MCF 10A (cell line): ENCODE data around the gene CTBP2. TPM values are rescaled to one million over a fixed set of nuclear protein-coding genes. Genes with fewer than 3 reads are reported as not detected.

Experiments
- BruUV-seq: library from RNA; stranded (reverse); fragments of 400-500 nt; replicated peaks from 2 replicates; lab custom pipeline; 2021; lab: Mats Ljungman, UMichigan
- CTCF ChIA-PET: fragments of 300-600 bp; sonication (Branson Sonifier 250); formaldehyde crosslinking; extraction: SDS; loops from one replicate; lab custom pipeline; 2021; ENCODE audit warnings: antibody characterized with exemption, inconsistent platforms; lab: Yijun Ruan, JAX
- POLR2A ChIA-PET: fragments of 300-600, 350-650 bp; sonication (Branson Sonifier 250); formaldehyde crosslinking; extraction: SDS; loops from one replicate; lab custom pipeline; 2020; ENCODE audit warnings: antibody characterized with exemption, inconsistent platforms; lab: Yijun Ruan, JAX
- DNase-seq: peaks from one replicate; pipeline ENCODE4 v3.0.0-alpha.2; 2018; ENCODE audit not compliant: unreplicated experiment
- H3K27ac Mint-ChIP-seq: one replicate; pipeline ENCODE4 v1.8.0; 2022; ENCODE audit warnings: mild to moderate bottlenecking, low read depth, mixed read lengths; ENCODE audit not compliant: unreplicated experiment
- H3K27me3 Mint-ChIP-seq: one replicate; pipeline ENCODE4 v1.8.0; 2022; ENCODE audit warnings: mixed read lengths; ENCODE audit not compliant: insufficient read depth, unreplicated experiment
- H3K36me3 Mint-ChIP-seq: one replicate; pipeline ENCODE4 v1.8.0; 2022; ENCODE audit warnings: mild to moderate bottlenecking, moderate library complexity, mixed read lengths; ENCODE audit not compliant: insufficient read depth, unreplicated experiment
- H3K4me1 Mint-ChIP-seq: one replicate; pipeline ENCODE4 v1.8.0; 2022; ENCODE audit warnings: mixed read lengths; ENCODE audit not compliant: insufficient read depth, unreplicated experiment
- H3K4me3 Mint-ChIP-seq: one replicate; pipeline ENCODE4 v1.8.0; 2022; ENCODE audit warnings: mild to moderate bottlenecking, moderate library complexity, mixed read lengths; ENCODE audit not compliant: unreplicated experiment
- H3K9me3 Mint-ChIP-seq: one replicate; pipeline ENCODE4 v1.8.0; 2022; ENCODE audit warnings: mixed read lengths; ENCODE audit not compliant: unreplicated experiment
- intact Hi-C: fragments of 100-400 bp; cut with micrococcal nuclease; formaldehyde crosslinking; loops from 2 replicates; pipeline ENCODE4 v1.14.1; 2022
- total RNA-seq: library from RNA; stranded (reverse); gene quantifications from 2 replicates; pipeline ENCODE4 v1.2.3, GENCODE V29; 2022
- TF ChIP-seq, protein P1 (sequence below): fragments of 200-600 bp; IDR thresholded peaks from one replicate; pipeline ENCODE4 v1.8.0; 2022; ENCODE audit warnings: antibody characterized with exemption, mild to moderate bottlenecking; ENCODE audit not compliant: unreplicated experiment

Gene CTBP2
- total RNA-seq, 1 experiment from 2014 or later, result 152 TPM

DNA sequence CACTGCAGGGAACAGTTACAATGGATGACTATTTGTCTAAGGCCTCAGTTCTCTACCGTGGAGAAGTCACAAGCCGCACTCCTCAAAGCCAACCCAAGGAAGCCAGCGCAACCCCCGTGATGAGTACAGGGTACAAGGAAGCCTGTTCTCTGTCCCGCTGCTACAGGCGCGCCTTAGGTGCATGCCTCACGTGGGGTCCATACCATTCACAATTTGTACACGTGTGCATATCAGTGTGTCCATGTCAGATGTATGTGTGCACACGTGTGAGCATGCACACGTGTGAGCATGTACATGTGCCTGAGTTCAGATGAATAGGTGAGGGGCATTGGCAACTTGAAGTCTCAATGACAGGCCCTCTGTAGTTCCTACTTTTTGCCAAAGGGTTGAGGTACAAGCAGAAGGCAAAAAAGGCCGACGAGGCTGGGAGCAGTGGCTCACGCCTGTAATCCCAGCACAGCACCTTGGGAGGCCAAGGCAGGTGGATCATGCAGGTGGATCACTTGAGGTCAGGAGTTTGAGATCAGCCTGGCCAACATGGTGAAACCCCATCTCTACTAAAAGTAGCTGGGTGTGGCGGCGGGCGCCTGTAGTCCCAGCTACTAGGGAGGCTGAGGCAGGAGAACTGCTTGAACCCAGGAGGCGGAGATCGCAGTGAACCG is 62.8 kb downstream of the CTBP2 start:
- Mint-ChIP-seq H3K27me3 (no peaks in the 10 kb centered on the region), H3K27ac (peak overlapping the region; percentile 27), H3K4me1 (peaks cover 45% of the 10 kb centered on the region), H3K4me3 (no peak overlapping the region), H3K36me3 (peaks cover 44% of the 10 kb centered on the region), H3K9me3 (no peaks in the 10 kb centered on the region)
- no peak for DNase-seq
- no TSS peak for BruUV-seq
- intact Hi-C loops, result no loop called here
- CTCF ChIA-PET, result interaction anchor here (2.4 kb wide), 1 partner anchor 36 kb away, joined by 12 read pairs; no protein-coding TSS in a partner anchor
- TF ChIP-seq, protein P1, sequence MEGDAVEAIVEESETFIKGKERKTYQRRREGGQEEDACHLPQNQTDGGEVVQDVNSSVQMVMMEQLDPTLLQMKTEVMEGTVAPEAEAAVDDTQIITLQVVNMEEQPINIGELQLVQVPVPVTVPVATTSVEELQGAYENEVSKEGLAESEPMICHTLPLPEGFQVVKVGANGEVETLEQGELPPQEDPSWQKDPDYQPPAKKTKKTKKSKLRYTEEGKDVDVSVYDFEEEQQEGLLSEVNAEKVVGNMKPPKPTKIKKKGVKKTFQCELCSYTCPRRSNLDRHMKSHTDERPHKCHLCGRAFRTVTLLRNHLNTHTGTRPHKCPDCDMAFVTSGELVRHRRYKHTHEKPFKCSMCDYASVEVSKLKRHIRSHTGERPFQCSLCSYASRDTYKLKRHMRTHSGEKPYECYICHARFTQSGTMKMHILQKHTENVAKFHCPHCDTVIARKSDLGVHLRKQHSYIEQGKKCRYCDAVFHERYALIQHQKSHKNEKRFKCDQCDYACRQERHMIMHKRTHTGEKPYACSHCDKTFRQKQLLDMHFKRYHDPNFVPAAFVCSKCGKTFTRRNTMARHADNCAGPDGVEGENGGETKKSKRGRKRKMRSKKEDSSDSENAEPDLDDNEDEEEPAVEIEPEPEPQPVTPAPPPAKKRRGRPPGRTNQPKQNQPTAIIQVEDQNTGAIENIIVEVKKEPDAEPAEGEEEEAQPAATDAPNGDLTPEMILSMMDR, result no peak
- POLR2A ChIA-PET, result interaction anchor here (1.3 to 1.7 kb wide), 3 partner anchors 9 to 23 kb away, joined by 3 to 8 read pairs (median 6); no protein-coding TSS in a partner anchor

DNA sequence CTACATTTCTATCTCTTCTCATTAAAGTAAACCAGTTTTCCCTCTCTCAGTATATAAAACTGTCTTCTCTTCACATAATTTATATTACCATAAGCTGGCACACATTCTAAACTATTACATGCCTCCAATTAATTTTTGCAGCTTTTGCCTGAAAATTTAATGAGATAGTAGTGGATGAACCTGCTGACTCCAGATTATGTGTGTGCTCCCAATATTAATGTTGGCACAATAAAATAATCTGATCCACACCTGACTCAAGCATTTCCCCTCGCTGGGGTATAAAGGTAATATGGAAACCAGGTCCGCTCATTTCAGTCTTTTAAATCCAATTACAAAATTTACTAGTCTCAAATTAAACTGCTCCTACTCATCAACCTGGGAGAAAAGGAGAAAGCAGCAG is 63.4 kb downstream of the CTBP2 start:
- TF ChIP-seq, protein P1, result no peak
- Mint-ChIP-seq H3K4me1 (peaks cover 40% of the 10 kb centered on the region), H3K27me3 (no peaks in the 10 kb centered on the region), H3K36me3 (peaks cover 41% of the 10 kb centered on the region), H3K4me3 (no peak overlapping the region), H3K27ac (peak overlapping the region; percentile 27), H3K9me3 (no peaks in the 10 kb centered on the region)
- intact Hi-C loops, result no loop called here
- DNase-seq, result no peak
- ChIA-PET CTCF (interaction anchor here (0.9 kb wide), 1 partner anchor 49 kb away, joined by 6 read pairs; no protein-coding TSS in a partner anchor), POLR2A (interaction anchor here (0.7 to 1.3 kb wide), 3 partner anchors 9 to 27 kb away, joined by 3 to 8 read pairs (median 6); no protein-coding TSS in a partner anchor)
- BruUV-seq, result no TSS peak

DNA sequence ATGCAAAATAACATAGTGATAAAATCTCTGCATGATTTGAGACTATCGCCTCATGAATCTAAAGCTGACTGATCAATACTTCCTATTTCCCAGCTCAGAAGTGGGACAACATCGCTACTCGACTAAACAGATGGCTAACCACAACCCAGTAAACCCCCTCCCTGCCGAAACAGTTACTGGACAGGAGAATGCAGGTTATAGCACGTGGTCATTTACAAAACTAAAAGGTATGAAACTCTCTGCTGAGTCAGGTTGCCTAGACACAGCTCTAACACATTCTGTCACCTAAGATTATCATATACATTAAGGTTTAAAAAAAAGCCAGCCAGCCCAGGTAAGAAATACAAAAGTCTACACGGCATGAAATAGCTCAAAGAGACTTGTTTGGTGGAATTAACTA is 64.0 kb downstream of the CTBP2 start:
- Mint-ChIP-seq H3K4me1 (peaks cover 34% of the 10 kb centered on the region), H3K4me3 (no peak overlapping the region), H3K27me3 (no peaks in the 10 kb centered on the region), H3K27ac (peak overlapping the region; percentile 27), H3K36me3 (peaks cover 35% of the 10 kb centered on the region), H3K9me3 (no peaks in the 10 kb centered on the region)
- intact Hi-C loops, result no loop called here
- POLR2A ChIA-PET, result interaction anchor here (0.5 to 1.3 kb wide), 8 partner anchors 8 to 647 kb away, joined by 3 to 8 read pairs (median 3); partner anchors contain the start of gene NKX1-2
- no TSS peak for BruUV-seq
- DNase-seq, result peak; percentile 13
- TF ChIP-seq, protein P1, result no peak
- CTCF ChIA-PET, result interaction anchor here (0.9 kb wide), 1 partner anchor 49 kb away, joined by 6 read pairs; no protein-coding TSS in a partner anchor

DNA sequence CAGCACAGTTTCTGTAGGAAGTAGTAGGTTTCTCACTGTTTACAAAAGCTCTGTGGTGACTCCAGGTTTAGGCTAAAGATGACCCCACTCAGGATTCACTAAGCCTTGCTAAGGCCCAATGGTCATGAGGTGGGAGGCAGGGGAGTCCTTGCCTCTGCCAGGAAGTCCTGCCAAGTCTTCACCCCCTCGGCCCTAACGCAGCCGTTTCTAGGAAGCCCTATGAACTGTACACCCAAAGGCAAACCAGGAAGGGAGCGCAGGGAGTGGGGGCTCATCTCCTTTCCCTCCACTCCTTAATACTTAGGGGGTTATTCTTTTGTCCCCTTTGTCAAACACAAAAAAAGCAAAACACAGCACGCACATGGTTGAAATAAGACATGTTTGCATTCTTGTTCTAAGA is 64.6 kb downstream of the CTBP2 start:
- no peaks in the 10 kb centered on the region for H3K27me3 Mint-ChIP-seq
- BruUV-seq, result no TSS peak
- H3K27ac Mint-ChIP-seq, result no peak overlapping the region
- H3K9me3 Mint-ChIP-seq, result no peaks in the 10 kb centered on the region
- TF ChIP-seq, protein P1, result no peak
- H3K4me3 Mint-ChIP-seq, result no peak overlapping the region
- ChIA-PET CTCF (no interaction called here), POLR2A (interaction anchor here (0.5 to 1.3 kb wide), 5 partner anchors 8 to 107 kb away, joined by 3 to 6 read pairs (median 3); no protein-coding TSS in a partner anchor)
- H3K36me3 Mint-ChIP-seq, result peaks cover 30% of the 10 kb centered on the region
- intact Hi-C loops, result no loop called here
- no peak for DNase-seq
- peaks cover 33% of the 10 kb centered on the region for H3K4me1 Mint-ChIP-seq
